AG20443 (cell line): ENCODE data around the gene NYNRIN.
"Not testable (repeated sequence)": the region's sequence is repeated elsewhere in the genome, so short reads cannot be mapped to it uniquely, and the experiment has no call there.

Experiments used
- DNase-seq: peaks from one replicate; pipeline ENCODE4 v3.0.0; 2012; ENCODE audit warnings: low spot score, mixed read lengths

Gene NYNRIN

DNA sequence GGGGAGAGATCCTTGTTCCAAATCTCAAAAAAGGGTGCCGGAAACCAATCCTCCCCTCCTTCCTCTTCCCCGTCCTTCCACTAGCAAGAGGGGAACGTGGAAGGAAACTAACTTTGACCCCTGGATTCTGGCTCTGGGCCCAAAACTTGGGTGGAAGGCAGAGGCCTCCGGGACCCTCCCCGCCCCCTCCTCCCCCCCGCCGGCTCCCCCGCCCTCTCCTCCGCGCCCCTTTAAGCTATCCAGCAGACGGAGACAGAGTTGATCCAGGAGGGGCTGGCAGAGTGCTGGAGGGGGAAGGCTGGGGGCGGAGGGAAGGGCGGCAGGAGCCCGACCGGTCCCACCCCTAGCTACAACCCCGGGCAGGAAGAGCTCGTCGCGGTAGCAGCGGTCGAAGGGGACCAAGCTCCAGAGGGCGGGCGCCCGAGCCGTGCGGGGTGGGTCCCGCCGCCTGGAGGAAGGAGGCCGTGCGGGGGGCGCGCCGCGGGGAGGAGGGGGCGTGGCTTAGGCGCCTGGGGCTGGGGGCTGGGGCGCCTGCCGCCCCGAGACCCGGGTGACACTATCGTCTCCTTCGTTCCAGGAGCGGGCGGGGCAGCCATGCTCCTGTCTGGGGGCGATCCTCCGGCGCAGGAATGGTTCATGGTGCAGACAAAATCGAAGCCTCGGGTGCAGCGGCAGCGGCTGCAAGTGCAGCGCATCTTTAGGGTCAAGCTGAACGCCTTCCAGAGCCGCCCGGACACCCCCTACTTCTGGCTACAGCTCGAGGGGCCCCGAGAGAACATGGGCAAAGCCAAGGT lies at the start of gene NYNRIN:
NYNRIN (plus strand) TSS at position 351 of the 794 bp plus-strand sequence; CDS start at position 595, 244 bp downstream.
- DNase-seq: peak; percentile 71

- DNase-seq: no peak
These were observed 49.1 kb upstream of the NYNRIN start for GRCh38 chr14:24349742-24350141.

- DNase-seq: peak; percentile 57
These were observed 47.3 kb upstream of the NYNRIN start for GRCh38 chr14:24351517-24351916.

GRCh38 chr14:24353559-24354481 lies 45.0 kb upstream of the NYNRIN start:
- DNase-seq: peak; percentile 43

DNA sequence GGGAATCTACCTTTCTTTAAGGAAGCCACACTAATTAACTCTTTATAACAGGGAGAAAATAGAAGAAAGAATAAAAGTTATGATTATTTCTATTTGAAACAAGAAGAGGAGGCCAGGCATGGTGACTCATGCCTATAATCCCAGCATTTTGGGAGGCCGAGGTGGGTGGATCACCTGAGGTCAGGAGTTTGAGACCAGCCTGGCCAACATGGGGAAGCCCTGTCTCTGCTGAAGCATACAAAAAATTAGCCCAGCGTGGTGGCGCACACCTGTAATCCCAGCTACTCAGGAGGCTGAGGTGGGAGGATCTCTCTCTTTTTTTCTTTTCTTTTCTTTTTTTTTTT lies 44.3 kb upstream of the NYNRIN start:
- not testable (repeated sequence) for DNase-seq

- DNase-seq: no peak
These were observed 43.8 kb upstream of the NYNRIN start for GRCh38 chr14:24355009-24355408.

- DNase-seq: no peak
These were observed 42.6 kb upstream of the NYNRIN start for GRCh38 chr14:24356208-24356607.

DNA sequence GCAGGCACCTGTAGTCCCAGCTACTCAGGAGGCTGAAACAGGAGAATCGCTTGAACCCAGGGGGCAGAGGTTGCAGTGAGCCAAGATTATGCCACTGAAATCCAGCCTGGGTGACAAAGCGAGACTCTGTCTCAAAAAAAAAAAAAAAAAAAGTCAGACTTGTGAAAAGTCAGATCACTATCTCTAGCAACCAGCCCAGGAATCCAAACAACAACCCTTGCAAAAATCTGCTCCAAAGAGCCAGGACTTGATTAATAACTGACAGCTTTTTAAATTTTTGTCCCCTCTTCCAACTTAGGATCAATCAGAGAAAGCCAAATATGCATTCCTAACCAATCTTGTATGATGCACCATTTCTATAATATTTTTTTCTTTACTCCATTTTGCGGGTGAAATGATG lies 38.5 kb upstream of the NYNRIN start:
- DNase-seq: no peak

DNA sequence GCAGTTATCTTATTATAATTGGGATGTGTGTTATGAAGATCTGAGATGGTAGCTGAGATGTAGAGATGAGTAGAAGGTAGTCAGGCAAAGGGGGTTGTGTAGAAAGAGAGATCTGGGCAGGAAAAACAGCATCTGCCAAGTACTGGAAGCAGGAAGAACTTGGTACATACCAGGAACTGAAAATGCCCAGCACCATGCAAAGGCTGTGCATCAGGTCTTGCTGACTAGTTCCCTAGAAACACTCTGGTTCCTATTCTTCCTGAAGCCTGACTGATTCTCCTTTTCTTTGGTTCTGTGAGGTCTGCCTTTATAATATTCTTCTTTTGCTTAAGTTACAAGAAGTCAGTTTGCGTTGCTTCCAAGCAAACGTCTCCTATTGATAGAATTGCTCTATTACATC lies 37.5 kb upstream of the NYNRIN start:
- no peak for DNase-seq

GRCh38 chr14:24362241-24362960 lies 36.4 kb upstream of the NYNRIN start:
- peak; percentile 45 for DNase-seq

DNA sequence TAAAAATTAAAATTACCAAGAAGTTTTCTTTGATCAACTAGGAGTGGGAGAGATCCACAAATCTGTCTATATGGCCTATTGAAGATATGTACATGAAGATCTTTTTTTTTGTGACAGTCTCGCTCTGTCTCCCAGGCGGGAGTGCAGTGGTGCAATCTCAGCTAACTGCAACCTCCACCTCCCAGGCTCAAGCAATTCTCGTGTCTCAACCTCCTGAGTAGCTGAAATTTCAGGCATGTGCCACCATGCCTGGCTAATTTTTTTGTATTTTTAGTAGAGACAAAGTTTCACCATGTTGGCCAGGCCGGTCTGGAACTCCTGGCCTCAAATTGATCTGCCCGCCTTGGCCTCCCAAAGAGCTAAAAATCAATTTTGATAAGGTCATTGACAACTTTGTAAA lies 35.4 kb upstream of the NYNRIN start:
- DNase-seq: no peak

- no peak for DNase-seq
These were observed 34.0 kb upstream of the NYNRIN start for GRCh38 chr14:24364841-24365240.

DNA sequence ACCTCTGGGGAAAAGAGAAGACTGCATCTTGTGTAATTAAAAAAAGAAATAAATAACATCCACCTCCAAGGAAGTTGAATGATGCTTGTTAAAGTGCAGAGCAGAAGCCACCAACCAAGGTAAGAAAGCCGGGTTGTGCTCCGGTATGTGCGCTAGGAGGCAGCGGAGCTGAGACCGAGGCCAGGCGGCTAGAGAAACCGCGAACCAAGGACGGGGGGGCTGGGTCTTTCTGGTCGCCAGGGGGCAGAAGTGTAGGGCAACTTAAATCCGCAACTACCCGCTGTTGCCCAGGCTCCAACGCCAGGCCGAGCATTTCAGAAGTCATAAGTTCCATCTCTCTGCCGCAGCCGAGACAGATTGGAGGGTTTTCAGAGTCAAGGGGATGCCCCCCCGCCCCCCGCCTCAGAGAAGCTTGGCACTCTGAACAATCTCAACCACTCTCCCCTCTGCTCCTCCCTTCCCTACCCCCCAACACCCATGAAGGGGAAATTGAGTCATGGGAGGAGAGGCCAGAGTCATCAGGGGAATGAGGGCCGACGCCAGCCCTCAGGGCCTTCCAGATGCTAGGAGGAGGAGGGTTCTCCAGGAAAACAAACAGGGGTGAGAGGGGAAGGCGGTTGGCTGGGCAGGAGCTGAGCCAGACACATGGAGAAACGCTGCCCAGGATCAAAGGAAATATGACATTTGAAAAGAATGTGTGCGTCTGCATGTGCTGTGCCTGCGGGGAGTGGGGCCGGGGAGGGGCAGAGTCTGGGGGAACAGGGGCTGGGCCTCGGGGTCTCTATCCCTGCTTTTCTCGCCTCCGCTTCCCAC lies 33.0 kb upstream of the NYNRIN start:
- DNase-seq: peak; percentile 84

- DNase-seq: no peak
These were observed 32.4 kb upstream of the NYNRIN start for GRCh38 chr14:24366413-24366720.

DNA sequence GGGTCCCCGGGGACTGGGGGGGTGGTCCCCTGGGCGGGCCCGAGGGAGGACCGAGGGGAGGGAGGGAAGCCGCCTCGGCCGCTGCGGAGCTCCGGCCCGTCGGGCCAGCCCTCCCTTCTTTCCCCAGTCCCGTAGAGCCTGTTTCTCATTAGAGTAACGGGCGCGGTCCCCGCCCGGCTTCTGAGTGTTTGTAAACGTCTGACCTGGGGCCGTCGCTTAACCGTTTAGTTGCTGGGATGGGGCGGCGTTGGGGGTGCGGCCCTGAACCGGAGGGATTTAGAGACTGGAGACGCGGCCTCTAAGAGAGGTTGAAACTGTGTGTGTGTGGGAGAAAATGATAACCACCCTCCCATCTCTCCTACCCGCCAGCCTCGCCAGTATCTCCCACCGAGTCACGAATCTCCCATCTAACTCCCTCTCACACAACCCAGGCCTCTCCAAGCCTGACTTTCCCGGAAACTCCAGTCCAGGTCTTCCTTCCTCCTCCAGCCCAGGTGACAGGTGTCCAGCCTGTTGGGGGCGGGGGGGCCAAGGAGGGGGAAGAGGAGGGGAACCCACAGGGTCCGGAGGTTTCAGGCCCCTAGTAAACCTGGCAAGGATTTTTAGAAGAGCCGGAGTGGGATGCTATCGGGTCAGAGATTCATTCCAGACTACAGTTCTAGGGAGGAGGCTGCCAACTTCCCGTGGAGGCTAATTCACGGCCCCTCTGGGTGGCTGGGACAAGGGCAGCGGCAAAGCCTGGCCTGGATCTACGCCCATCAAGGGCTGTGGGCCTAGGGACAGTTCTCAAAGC lies 31.9 kb upstream of the NYNRIN start:
- peak; percentile 92 for DNase-seq

DNA sequence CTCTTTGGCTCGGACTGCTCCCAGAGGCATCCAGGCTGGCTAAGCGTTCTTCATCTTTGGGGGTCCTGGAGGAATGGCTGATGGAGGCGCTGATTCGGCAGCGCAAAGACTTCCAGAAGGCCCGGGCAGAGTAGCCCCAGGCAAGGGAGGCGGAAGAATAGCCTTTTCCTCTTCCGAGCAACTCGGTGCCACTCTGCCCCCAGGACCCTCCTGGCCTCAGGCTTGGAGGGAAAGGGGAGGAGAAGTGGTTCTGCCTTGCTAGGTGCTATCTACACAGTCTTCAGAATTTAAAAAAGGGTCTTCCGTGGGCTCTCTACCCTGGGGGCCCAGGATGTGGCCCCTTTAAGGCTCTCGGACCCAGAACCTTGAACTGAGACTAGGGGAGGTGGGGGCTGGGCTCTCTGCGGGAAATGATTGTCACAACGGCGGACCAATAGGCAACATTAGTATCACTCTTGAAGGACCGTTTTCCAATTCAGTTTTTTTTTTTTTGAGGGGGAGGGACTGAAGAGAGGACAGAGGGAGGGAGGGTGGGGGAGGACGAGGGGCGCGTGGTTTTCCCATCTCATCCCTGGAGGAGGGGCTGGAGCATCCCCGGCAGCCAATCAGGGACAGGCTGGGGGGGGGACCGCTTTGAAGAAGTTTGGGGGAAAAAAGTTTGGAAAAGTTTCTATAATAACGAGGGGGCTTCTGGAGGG lies 31.1 kb upstream of the NYNRIN start, which contains the start of gene NFATC4:
NFATC4 (plus strand) TSS at position 671 of the 698 bp plus-strand sequence. CDS start 157 bp downstream, outside the sequence.
- peak; percentile 91 for DNase-seq

DNA sequence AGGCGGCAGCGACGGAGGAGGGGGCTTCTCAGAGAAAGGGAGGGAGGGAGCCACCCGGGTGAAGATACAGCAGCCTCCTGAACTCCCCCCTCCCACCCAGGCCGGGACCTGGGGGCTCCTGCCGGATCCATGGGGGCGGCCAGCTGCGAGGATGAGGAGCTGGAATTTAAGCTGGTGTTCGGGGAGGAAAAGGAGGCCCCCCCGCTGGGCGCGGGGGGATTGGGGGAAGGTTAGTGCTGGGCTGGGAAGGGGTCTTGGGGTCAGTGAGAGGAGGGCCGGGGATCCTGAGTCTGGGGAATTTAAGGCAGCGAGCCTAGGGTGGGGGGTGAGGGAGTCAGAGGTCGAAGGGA lies 30.6 kb upstream of the NYNRIN start:
- DNase-seq: no peak

GRCh38 chr14:24368562-24369252 lies 30.1 kb upstream of the NYNRIN start:
- peak; percentile 95 for DNase-seq

DNA sequence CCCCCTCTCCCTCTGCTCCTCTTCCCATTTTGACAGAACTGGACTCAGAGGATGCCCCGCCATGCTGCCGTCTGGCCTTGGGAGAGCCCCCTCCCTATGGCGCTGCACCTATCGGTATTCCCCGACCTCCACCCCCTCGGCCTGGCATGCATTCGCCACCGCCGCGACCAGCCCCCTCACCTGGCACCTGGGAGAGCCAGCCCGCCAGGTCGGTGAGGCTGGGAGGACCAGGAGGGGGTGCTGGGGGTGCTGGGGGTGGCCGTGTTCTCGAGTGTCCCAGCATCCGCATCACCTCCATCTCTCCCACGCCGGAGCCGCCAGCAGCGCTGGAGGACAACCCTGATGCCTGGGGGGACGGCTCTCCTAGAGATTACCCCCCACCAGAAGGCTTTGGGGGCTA lies 29.3 kb upstream of the NYNRIN start:
- DNase-seq: no peak
